GM23338 (cell line): ENCODE data around the gene PRMT7. TPM values are rescaled to one million over a fixed set of nuclear protein-coding genes. Genes with fewer than 3 reads are reported as not detected.

Source experiments
- ATAC-seq: fragments of 200-7000 bp; cut with Tn5 transposase; 3 replicates; pipeline ENCODE4 v1.9.1; 2020
- DNase-seq: peaks from one replicate; pipeline ENCODE4 v3.0.0-alpha.2; 2015; ENCODE audit warnings: low spot score
- H2AFZ ChIP-seq: fragments of 200-600 bp; sonication (generic); 2 replicates; pipeline ENCODE4 v1.8.0; 2016; ENCODE audit warnings: antibody characterized with exemption, mild to moderate bottlenecking, moderate library complexity
- H3F3A ChIP-seq: fragments of 200-600 bp; sonication (generic); replicated peaks from 2 replicates; pipeline ENCODE4 v1.8.0; 2017; ENCODE audit warnings: antibody characterized with exemption, mixed run types, low read depth
- H3K27ac ChIP-seq: fragments of 200-600 bp; sonication (generic); 2 replicates; pipeline ENCODE4 v1.6.1; 2016; ENCODE audit warnings: low read depth
- H3K27me3 ChIP-seq: fragments of 200-600 bp; sonication (generic); 2 replicates; pipeline ENCODE4 v1.8.0; 2016; ENCODE audit warnings: mild to moderate bottlenecking, mixed run types, moderate library complexity; ENCODE audit not compliant: insufficient read depth
- H3K36me3 ChIP-seq: fragments of 200-600 bp; sonication (generic); 2 replicates; pipeline ENCODE4 v1.8.0; 2016; ENCODE audit warnings: mild to moderate bottlenecking; ENCODE audit not compliant: insufficient read depth
- H3K4me1 ChIP-seq: fragments of 200-600 bp; sonication (generic); 2 replicates; pipeline ENCODE4 v1.8.0; 2016; ENCODE audit warnings: mild to moderate bottlenecking, moderate library complexity; ENCODE audit not compliant: insufficient read depth
- H3K4me2 ChIP-seq: fragments of 200-600 bp; sonication (generic); 2 replicates; pipeline ENCODE4 v1.7.1; 2017; ENCODE audit warnings: mixed run types
- H3K4me3 ChIP-seq: fragments of 200-600 bp; sonication (generic); 2 replicates; pipeline ENCODE4 v1.6.1; 2016; ENCODE audit warnings: mixed run types
- H3K79me2 ChIP-seq: fragments of 200-600 bp; sonication (generic); replicated peaks from 2 replicates; pipeline ENCODE4 v1.8.0; 2017; ENCODE audit warnings: mild to moderate bottlenecking; ENCODE audit not compliant: insufficient read depth
- H3K9me2 ChIP-seq: fragments of 200-600 bp; sonication (generic); 2 replicates; pipeline ENCODE4 v1.8.0; 2017; ENCODE audit not compliant: insufficient read depth
- H4K20me1 ChIP-seq: fragments of 200-600 bp; sonication (generic); replicated peaks from 2 replicates; pipeline ENCODE4 v1.8.0; 2017; ENCODE audit warnings: mild to moderate bottlenecking; ENCODE audit not compliant: insufficient read depth
- H3K27ac Mint-ChIP-seq: 2 replicates; pipeline ENCODE4 v1.8.0; 2020; ENCODE audit warnings: inconsistent platforms, mild to moderate bottlenecking, moderate library complexity, mixed read lengths
- H3K27me3 Mint-ChIP-seq: 3 replicates; pipeline ENCODE4 v1.8.0; 2022; ENCODE audit warnings: low read depth, mild to moderate bottlenecking, moderate library complexity, mixed read lengths, inconsistent platforms; ENCODE audit not compliant: insufficient read depth, poor library complexity
- H3K36me3 Mint-ChIP-seq: 3 replicates; pipeline ENCODE4 v1.8.0; 2021; ENCODE audit warnings: low read depth, mild to moderate bottlenecking, inconsistent platforms, moderate library complexity, mixed read lengths
- H3K4me1 Mint-ChIP-seq: 3 replicates; pipeline ENCODE4 v1.8.0; 2020; ENCODE audit warnings: mild to moderate bottlenecking, inconsistent platforms, mixed read lengths
- H3K4me3 Mint-ChIP-seq: 3 replicates; pipeline ENCODE4 v1.8.0; 2021; ENCODE audit warnings: moderate library complexity, mild to moderate bottlenecking, inconsistent platforms, mixed read lengths
- H3K9me3 Mint-ChIP-seq: 3 replicates; pipeline ENCODE4 v1.8.0; 2020; ENCODE audit warnings: moderate library complexity, mild to moderate bottlenecking, inconsistent platforms, mixed read lengths
- CREB1 ChIP-seq: fragments of 250-450 bp; sonication (Bioruptor Pico); IDR thresholded peaks from 2 replicates; pipeline ENCODE4 v1.5.0; 2020; ENCODE audit warnings: low read depth, mild to moderate bottlenecking, moderate library complexity
- CTCF ChIP-seq, 2 experiments: fragments of 200-600 bp in 1 of 2; sonication (generic) in 1 of 2; conservative IDR thresholded peaks; 2 replicates each; pipeline versions ENCODE4 v1.5.1 to v1.6.1; 2016 to 2017; ENCODE audit warnings: antibody characterized with exemption in 2 of 2, low read depth in 2 of 2, mild to moderate bottlenecking in 2 of 2, moderate library complexity in 1 of 2
- ETS1 ChIP-seq: IDR thresholded peaks from 2 replicates; pipeline ENCODE4 v1.6.1; 2016; ENCODE audit warnings: antibody characterized with exemption
- EZH2 ChIP-seq: fragments of 200-600 bp; sonication (generic); IDR thresholded peaks from one replicate; pipeline ENCODE4 v1.8.0; 2017; ENCODE audit warnings: antibody characterized with exemption, mild to moderate bottlenecking, low read depth; ENCODE audit not compliant: unreplicated experiment
- EZH2phosphoT487 ChIP-seq: fragments of 200-600 bp; sonication (generic); IDR thresholded peaks from one replicate; pipeline ENCODE4 v1.8.1; 2018; ENCODE audit warnings: antibody characterized with exemption; ENCODE audit not compliant: unreplicated experiment
- JUNB ChIP-seq: IDR thresholded peaks from one replicate; pipeline ENCODE4 v1.6.1; 2016; ENCODE audit warnings: antibody characterized with exemption; ENCODE audit not compliant: unreplicated experiment
- NANOG ChIP-seq: IDR thresholded peaks from 2 replicates; pipeline ENCODE4 v1.6.1; 2016; ENCODE audit warnings: antibody characterized with exemption, borderline replicate concordance
- POLR2AphosphoS5 ChIP-seq: IDR thresholded peaks from 2 replicates; pipeline ENCODE4 v1.6.1; 2016; ENCODE audit warnings: antibody characterized with exemption, low read depth
- REST ChIP-seq: IDR thresholded peaks from one replicate; pipeline ENCODE4 v1.6.1; 2018; ENCODE audit warnings: antibody characterized with exemption; ENCODE audit not compliant: unreplicated experiment
- STAT1 ChIP-seq: IDR thresholded peaks from one replicate; pipeline ENCODE4 v1.6.1; 2016; ENCODE audit warnings: antibody characterized with exemption; ENCODE audit not compliant: unreplicated experiment
- ZNF114 ChIP-seq: fragments of 250-450 bp; sonication (Bioruptor Pico); IDR thresholded peaks from 2 replicates; pipeline ENCODE4 v1.5.0; 2020; ENCODE audit warnings: mild to moderate bottlenecking, moderate library complexity
- ZNF331 ChIP-seq: fragments of 250-450 bp; sonication (Bioruptor Pico); IDR thresholded peaks from 2 replicates; pipeline ENCODE4 v1.5.0; 2020; ENCODE audit warnings: low read depth, mild to moderate bottlenecking, moderate library complexity
- ZNF462 ChIP-seq: fragments of 250-450 bp; sonication (Bioruptor Pico); IDR thresholded peaks from 2 replicates; pipeline ENCODE4 v1.5.0; 2020; ENCODE audit warnings: mild to moderate bottlenecking, moderate library complexity
- polyA plus RNA-seq: library from polyadenylated mRNA; unstranded; fragments of >200 nt; fragmentation: Nextera tagmentation; extraction: Ambion mirVana; gene quantifications from 2 replicates; pipeline ENCODE4 v1.2.1, GENCODE V29; 2016
- total RNA-seq: library from RNA; depleted of rRNA; stranded (reverse); fragments of >200 nt; shearing (Covaris generic); gene quantifications from 2 replicates; pipeline ENCODE4 v1.2.3, GENCODE V29; 2014

PRMT7 gene
- total and polyA plus RNA-seq, 2 experiments from 2014 or later: 20.2 to 65.3 TPM

- H3K4me3 Mint-ChIP-seq: no peak overlapping the region
- Histone ChIP-seq H3F3A (no peaks in the 10 kb centered on the region), H3K9me2 (peaks cover 4% of the 10 kb centered on the region; the same call in 1 of the 2 replicates), H2AFZ (no peak overlapping the region), H3K27ac (no peak overlapping the region), H3K27me3 (no peaks in the 10 kb centered on the region), H3K36me3 (no peaks in the 10 kb centered on the region), H3K79me2 (no peaks in the 10 kb centered on the region), H4K20me1 (no peaks in the 10 kb centered on the region), H3K4me1 (peaks cover 22% of the 10 kb centered on the region), H3K4me3 (no peak overlapping the region), H3K4me2 (no peak overlapping the region)
- H3K4me1 Mint-ChIP-seq: peaks cover 25% of the 10 kb centered on the region
- DNase-seq (no peak), ATAC-seq (no peak)
- H3K36me3 Mint-ChIP-seq: no peaks in the 10 kb centered on the region
- H3K27ac Mint-ChIP-seq: no peak overlapping the region
- TF ChIP-seq ETS1 (no peak), CREB1 (CRISPR knock-in tag) (no peak), JUNB (no peak), POLR2AphosphoS5 (no peak), ZNF462 (no peak), EZH2 (no peak), ZNF331 (CRISPR knock-in tag) (no peak), CTCF (conservative IDR thresholded peaks at IDR 0.05; ENCODE audit: low read depth in 2 of 2) (no peak), REST (no peak), EZH2phosphoT487 (no peak), STAT1 (no peak), NANOG (no peak), ZNF114 (CRISPR knock-in tag) (no peak)
- peaks cover 7% of the 10 kb centered on the region for H3K27me3 Mint-ChIP-seq
- H3K9me3 Mint-ChIP-seq: no peaks in the 10 kb centered on the region
Measured at GRCh38 chr16:68395167-68395786, 84.5 kb downstream of the PRMT7 start.
